GM23338 (cell line): ENCODE results near the gene POGZ. TPM values are rescaled to one million over a fixed set of nuclear protein-coding genes. Genes with fewer than 3 reads are reported as not detected.

Experiments used
- ATAC-seq: fragments of 200-7000 bp; cut with Tn5 transposase; 3 replicates; pipeline ENCODE4 v1.9.1; 2020
- DNase-seq: peaks from one replicate; pipeline ENCODE4 v3.0.0-alpha.2; 2015; ENCODE audit warnings: low spot score
- H2AFZ ChIP-seq: fragments of 200-600 bp; sonication (generic); 2 replicates; pipeline ENCODE4 v1.8.0; 2016; ENCODE audit warnings: antibody characterized with exemption, mild to moderate bottlenecking, moderate library complexity
- H3F3A ChIP-seq: fragments of 200-600 bp; sonication (generic); replicated peaks from 2 replicates; pipeline ENCODE4 v1.8.0; 2017; ENCODE audit warnings: antibody characterized with exemption, mixed run types, low read depth
- H3K27ac ChIP-seq: fragments of 200-600 bp; sonication (generic); 2 replicates; pipeline ENCODE4 v1.6.1; 2016; ENCODE audit warnings: low read depth
- H3K27me3 ChIP-seq: fragments of 200-600 bp; sonication (generic); 2 replicates; pipeline ENCODE4 v1.8.0; 2016; ENCODE audit warnings: mild to moderate bottlenecking, mixed run types, moderate library complexity; ENCODE audit not compliant: insufficient read depth
- H3K36me3 ChIP-seq: fragments of 200-600 bp; sonication (generic); 2 replicates; pipeline ENCODE4 v1.8.0; 2016; ENCODE audit warnings: mild to moderate bottlenecking; ENCODE audit not compliant: insufficient read depth
- H3K4me1 ChIP-seq: fragments of 200-600 bp; sonication (generic); 2 replicates; pipeline ENCODE4 v1.8.0; 2016; ENCODE audit warnings: mild to moderate bottlenecking, moderate library complexity; ENCODE audit not compliant: insufficient read depth
- H3K4me2 ChIP-seq: fragments of 200-600 bp; sonication (generic); 2 replicates; pipeline ENCODE4 v1.7.1; 2017; ENCODE audit warnings: mixed run types
- H3K4me3 ChIP-seq: fragments of 200-600 bp; sonication (generic); 2 replicates; pipeline ENCODE4 v1.6.1; 2016; ENCODE audit warnings: mixed run types
- H3K79me2 ChIP-seq: fragments of 200-600 bp; sonication (generic); replicated peaks from 2 replicates; pipeline ENCODE4 v1.8.0; 2017; ENCODE audit warnings: mild to moderate bottlenecking; ENCODE audit not compliant: insufficient read depth
- H3K9me2 ChIP-seq: fragments of 200-600 bp; sonication (generic); 2 replicates; pipeline ENCODE4 v1.8.0; 2017; ENCODE audit not compliant: insufficient read depth
- H4K20me1 ChIP-seq: fragments of 200-600 bp; sonication (generic); replicated peaks from 2 replicates; pipeline ENCODE4 v1.8.0; 2017; ENCODE audit warnings: mild to moderate bottlenecking; ENCODE audit not compliant: insufficient read depth
- H3K27ac Mint-ChIP-seq: 2 replicates; pipeline ENCODE4 v1.8.0; 2020; ENCODE audit warnings: inconsistent platforms, mild to moderate bottlenecking, moderate library complexity, mixed read lengths
- H3K27me3 Mint-ChIP-seq: 3 replicates; pipeline ENCODE4 v1.8.0; 2022; ENCODE audit warnings: low read depth, mild to moderate bottlenecking, moderate library complexity, mixed read lengths, inconsistent platforms; ENCODE audit not compliant: insufficient read depth, poor library complexity
- H3K36me3 Mint-ChIP-seq: 3 replicates; pipeline ENCODE4 v1.8.0; 2021; ENCODE audit warnings: low read depth, mild to moderate bottlenecking, inconsistent platforms, moderate library complexity, mixed read lengths
- H3K4me1 Mint-ChIP-seq: 3 replicates; pipeline ENCODE4 v1.8.0; 2020; ENCODE audit warnings: mild to moderate bottlenecking, inconsistent platforms, mixed read lengths
- H3K4me3 Mint-ChIP-seq: 3 replicates; pipeline ENCODE4 v1.8.0; 2021; ENCODE audit warnings: moderate library complexity, mild to moderate bottlenecking, inconsistent platforms, mixed read lengths
- H3K9me3 Mint-ChIP-seq: 3 replicates; pipeline ENCODE4 v1.8.0; 2020; ENCODE audit warnings: moderate library complexity, mild to moderate bottlenecking, inconsistent platforms, mixed read lengths
- CREB1 ChIP-seq: fragments of 250-450 bp; sonication (Bioruptor Pico); IDR thresholded peaks from 2 replicates; pipeline ENCODE4 v1.5.0; 2020; ENCODE audit warnings: low read depth, mild to moderate bottlenecking, moderate library complexity
- ETS1 ChIP-seq: IDR thresholded peaks from 2 replicates; pipeline ENCODE4 v1.6.1; 2016; ENCODE audit warnings: antibody characterized with exemption
- EZH2 ChIP-seq: fragments of 200-600 bp; sonication (generic); IDR thresholded peaks from one replicate; pipeline ENCODE4 v1.8.0; 2017; ENCODE audit warnings: antibody characterized with exemption, mild to moderate bottlenecking, low read depth; ENCODE audit not compliant: unreplicated experiment
- EZH2phosphoT487 ChIP-seq: fragments of 200-600 bp; sonication (generic); IDR thresholded peaks from one replicate; pipeline ENCODE4 v1.8.1; 2018; ENCODE audit warnings: antibody characterized with exemption; ENCODE audit not compliant: unreplicated experiment
- JUNB ChIP-seq: IDR thresholded peaks from one replicate; pipeline ENCODE4 v1.6.1; 2016; ENCODE audit warnings: antibody characterized with exemption; ENCODE audit not compliant: unreplicated experiment
- NANOG ChIP-seq: IDR thresholded peaks from 2 replicates; pipeline ENCODE4 v1.6.1; 2016; ENCODE audit warnings: antibody characterized with exemption, borderline replicate concordance
- POLR2AphosphoS5 ChIP-seq: IDR thresholded peaks from 2 replicates; pipeline ENCODE4 v1.6.1; 2016; ENCODE audit warnings: antibody characterized with exemption, low read depth
- REST ChIP-seq: IDR thresholded peaks from one replicate; pipeline ENCODE4 v1.6.1; 2018; ENCODE audit warnings: antibody characterized with exemption; ENCODE audit not compliant: unreplicated experiment
- STAT1 ChIP-seq: IDR thresholded peaks from one replicate; pipeline ENCODE4 v1.6.1; 2016; ENCODE audit warnings: antibody characterized with exemption; ENCODE audit not compliant: unreplicated experiment
- ZNF114 ChIP-seq: fragments of 250-450 bp; sonication (Bioruptor Pico); IDR thresholded peaks from 2 replicates; pipeline ENCODE4 v1.5.0; 2020; ENCODE audit warnings: mild to moderate bottlenecking, moderate library complexity
- ZNF331 ChIP-seq: fragments of 250-450 bp; sonication (Bioruptor Pico); IDR thresholded peaks from 2 replicates; pipeline ENCODE4 v1.5.0; 2020; ENCODE audit warnings: low read depth, mild to moderate bottlenecking, moderate library complexity
- ZNF462 ChIP-seq: fragments of 250-450 bp; sonication (Bioruptor Pico); IDR thresholded peaks from 2 replicates; pipeline ENCODE4 v1.5.0; 2020; ENCODE audit warnings: mild to moderate bottlenecking, moderate library complexity
- polyA plus RNA-seq: library from polyadenylated mRNA; unstranded; fragments of >200 nt; fragmentation: Nextera tagmentation; extraction: Ambion mirVana; gene quantifications from 2 replicates; pipeline ENCODE4 v1.2.1, GENCODE V29; 2016
- total RNA-seq: library from RNA; depleted of rRNA; stranded (reverse); fragments of >200 nt; shearing (Covaris generic); gene quantifications from 2 replicates; pipeline ENCODE4 v1.2.3, GENCODE V29; 2014
- TF ChIP-seq, protein P1 (sequence below), 2 experiments: fragments of 200-600 bp in 1 of 2; sonication (generic) in 1 of 2; conservative IDR thresholded peaks; 2 replicates each; pipeline versions ENCODE4 v1.5.1 to v1.6.1; 2016 to 2017; ENCODE audit warnings: antibody characterized with exemption in 2 of 2, low read depth in 2 of 2, mild to moderate bottlenecking in 2 of 2, moderate library complexity in 1 of 2

The POGZ gene
- total and polyA plus RNA-seq, 2 experiments from 2014 or later = 47.0 to 72.5 TPM

- Histone ChIP-seq H3K27ac (no peak overlapping the region), H4K20me1 (no peaks in the 10 kb centered on the region), H3K4me2 (no peak overlapping the region), H3K4me3 (no peak overlapping the region), H3K9me2 (no peaks in the 10 kb centered on the region), H2AFZ (no peak overlapping the region), H3K79me2 (no peaks in the 10 kb centered on the region), H3F3A (no peaks in the 10 kb centered on the region), H3K27me3 (no peaks in the 10 kb centered on the region), H3K4me1 (no peaks in the 10 kb centered on the region), H3K36me3 (no peaks in the 10 kb centered on the region)
- ATAC-seq = no peak
- H3K4me1 Mint-ChIP-seq = no peaks in the 10 kb centered on the region
- no peaks in the 10 kb centered on the region for H3K27me3 Mint-ChIP-seq
- no peak for TF ChIP-seq ZNF114
- no peak for TF ChIP-seq ETS1
- no peak for TF ChIP-seq POLR2AphosphoS5
- TF ChIP-seq ZNF331 (CRISPR knock-in tag) = no peak
- TF ChIP-seq, protein P1, sequence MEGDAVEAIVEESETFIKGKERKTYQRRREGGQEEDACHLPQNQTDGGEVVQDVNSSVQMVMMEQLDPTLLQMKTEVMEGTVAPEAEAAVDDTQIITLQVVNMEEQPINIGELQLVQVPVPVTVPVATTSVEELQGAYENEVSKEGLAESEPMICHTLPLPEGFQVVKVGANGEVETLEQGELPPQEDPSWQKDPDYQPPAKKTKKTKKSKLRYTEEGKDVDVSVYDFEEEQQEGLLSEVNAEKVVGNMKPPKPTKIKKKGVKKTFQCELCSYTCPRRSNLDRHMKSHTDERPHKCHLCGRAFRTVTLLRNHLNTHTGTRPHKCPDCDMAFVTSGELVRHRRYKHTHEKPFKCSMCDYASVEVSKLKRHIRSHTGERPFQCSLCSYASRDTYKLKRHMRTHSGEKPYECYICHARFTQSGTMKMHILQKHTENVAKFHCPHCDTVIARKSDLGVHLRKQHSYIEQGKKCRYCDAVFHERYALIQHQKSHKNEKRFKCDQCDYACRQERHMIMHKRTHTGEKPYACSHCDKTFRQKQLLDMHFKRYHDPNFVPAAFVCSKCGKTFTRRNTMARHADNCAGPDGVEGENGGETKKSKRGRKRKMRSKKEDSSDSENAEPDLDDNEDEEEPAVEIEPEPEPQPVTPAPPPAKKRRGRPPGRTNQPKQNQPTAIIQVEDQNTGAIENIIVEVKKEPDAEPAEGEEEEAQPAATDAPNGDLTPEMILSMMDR (conservative IDR thresholded peaks at IDR 0.05; ENCODE audit: low read depth in 2 of 2) = no peak
- no peak for TF ChIP-seq ZNF462 (CRISPR knock-in tag)
- TF ChIP-seq NANOG = no peak
- no peak for TF ChIP-seq STAT1
- no peak for TF ChIP-seq EZH2
- TF ChIP-seq JUNB = no peak
- TF ChIP-seq REST = no peak
- TF ChIP-seq EZH2phosphoT487 = no peak
- no peak for TF ChIP-seq CREB1 (CRISPR knock-in tag)
- H3K4me3 Mint-ChIP-seq = no peak overlapping the region
- peaks cover 8% of the 10 kb centered on the region for H3K9me3 Mint-ChIP-seq
- H3K36me3 Mint-ChIP-seq = no peaks in the 10 kb centered on the region
- H3K27ac Mint-ChIP-seq = no peak overlapping the region
- no peak for DNase-seq
Measured at GRCh38 chr1:151386002-151386401, 73.3 kb downstream of the POGZ start.
